Superior temporal gyrus (tissue), 1 donor: ENCODE results near the gene SCGB2B2.
"Not testable (repeated sequence)": the region's sequence is repeated elsewhere in the genome, so short reads cannot be mapped to it uniquely, and the experiment has no call there.

ENCODE experiments used
- DNase-seq: peaks from one replicate; pipeline ENCODE4 v3.0.0-alpha.2; 2016; ENCODE audit errors: extremely low spot score

Gene SCGB2B2

DNA sequence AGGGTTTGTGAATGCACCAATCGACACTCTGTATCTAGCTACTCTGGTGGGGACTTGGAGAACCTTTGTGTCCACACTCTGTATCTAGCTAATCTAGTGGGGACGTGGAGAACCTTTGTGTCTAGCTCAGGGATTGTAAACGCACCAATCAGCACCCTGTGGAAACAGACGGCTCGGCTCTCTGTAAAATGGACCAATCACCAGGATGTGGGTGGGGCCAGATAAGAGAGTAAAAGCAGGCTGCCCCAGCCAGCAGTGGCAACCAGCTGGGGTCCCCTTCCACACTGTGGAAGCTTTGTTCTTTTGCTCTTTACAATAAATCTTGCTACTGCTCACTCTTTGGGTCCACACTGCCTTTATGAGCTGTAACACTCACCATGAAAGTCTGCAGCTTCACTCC lies 8.3 kb downstream of the SCGB2B2 start:
- DNase-seq, result not testable (repeated sequence)

DNA sequence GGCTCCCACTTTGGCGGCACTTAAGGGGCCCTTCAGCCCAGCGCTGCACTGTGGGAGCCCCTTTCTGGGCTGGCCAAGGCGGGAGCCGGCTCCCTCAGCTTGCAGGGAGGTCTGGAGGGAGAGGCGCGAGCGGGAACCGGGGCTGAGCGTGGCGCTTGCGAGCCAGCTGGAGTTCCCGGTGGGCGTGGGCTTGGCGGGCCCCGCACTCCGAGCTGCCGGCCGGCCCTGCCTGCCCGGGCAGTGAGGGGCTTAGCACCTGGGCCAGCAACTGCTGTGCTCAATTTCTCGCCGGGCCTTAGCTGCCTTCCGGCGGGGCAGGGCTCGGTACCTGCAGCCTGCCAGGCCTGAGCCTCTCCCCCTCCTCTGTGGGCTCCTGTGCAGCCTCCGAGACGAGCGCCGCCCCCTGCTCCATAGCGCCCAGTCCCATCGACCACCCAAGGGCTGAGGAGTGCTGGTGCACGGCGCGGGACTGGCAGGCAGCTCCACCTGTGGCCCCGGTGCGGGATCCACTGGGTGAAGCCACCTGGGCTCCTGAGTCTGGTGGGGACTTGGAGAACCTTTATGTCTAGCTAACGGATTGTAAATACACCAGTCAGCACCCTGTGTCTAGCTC lies 8.8 kb downstream of the SCGB2B2 start:
- not testable (repeated sequence) for DNase-seq

DNA sequence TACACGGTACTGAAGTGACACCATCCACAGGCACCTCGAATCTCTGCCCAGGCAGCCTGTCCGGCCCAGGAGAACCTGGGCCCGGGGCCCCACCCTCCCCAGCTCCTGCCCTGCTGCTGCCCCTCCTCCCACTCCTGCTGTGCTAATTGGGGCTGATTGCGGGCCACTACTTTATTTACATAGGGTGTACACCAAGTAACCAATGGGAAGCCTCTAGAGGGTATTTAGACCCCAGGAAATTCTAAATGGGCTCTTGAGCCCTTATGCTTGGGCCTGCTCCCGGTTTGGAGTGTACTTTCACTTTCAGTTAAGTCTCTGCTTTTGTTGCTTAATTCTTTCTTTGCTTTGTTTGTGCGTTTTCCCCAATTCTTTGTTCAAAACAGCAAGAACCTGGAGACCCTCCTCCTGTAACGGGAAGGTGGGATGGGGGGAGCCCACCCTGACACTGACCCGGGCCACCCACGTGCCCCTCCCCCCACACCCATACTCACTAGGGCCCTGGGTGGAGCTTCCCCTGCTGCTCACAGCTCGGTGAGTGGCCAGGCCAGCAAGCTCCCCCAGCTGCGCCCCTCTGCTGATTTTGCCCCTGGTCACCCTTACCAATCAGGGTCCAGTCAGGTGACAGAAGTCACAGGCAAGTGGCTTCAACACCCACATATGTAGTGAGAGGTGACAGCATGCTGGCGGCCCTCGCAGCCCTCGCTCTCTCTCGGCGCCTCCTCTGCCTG lies 9.4 kb downstream of the SCGB2B2 start:
- DNase-seq, result no peak

DNA sequence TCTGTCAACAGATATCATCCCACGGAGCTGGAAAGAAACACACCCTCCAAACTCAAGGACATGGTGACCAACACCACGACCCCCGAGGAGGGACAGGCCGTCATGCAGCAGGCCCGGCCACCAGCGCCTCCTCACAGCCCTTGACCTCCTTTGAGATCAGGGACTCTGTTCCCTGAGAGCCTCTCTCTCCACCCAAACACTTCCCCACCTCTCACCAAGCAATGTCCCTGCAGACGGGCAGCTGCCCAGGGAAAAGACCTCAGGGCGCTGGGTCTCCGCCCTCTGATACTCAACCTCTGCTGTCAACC lies 10.0 kb downstream of the SCGB2B2 start:
- no peak for DNase-seq

DNA sequence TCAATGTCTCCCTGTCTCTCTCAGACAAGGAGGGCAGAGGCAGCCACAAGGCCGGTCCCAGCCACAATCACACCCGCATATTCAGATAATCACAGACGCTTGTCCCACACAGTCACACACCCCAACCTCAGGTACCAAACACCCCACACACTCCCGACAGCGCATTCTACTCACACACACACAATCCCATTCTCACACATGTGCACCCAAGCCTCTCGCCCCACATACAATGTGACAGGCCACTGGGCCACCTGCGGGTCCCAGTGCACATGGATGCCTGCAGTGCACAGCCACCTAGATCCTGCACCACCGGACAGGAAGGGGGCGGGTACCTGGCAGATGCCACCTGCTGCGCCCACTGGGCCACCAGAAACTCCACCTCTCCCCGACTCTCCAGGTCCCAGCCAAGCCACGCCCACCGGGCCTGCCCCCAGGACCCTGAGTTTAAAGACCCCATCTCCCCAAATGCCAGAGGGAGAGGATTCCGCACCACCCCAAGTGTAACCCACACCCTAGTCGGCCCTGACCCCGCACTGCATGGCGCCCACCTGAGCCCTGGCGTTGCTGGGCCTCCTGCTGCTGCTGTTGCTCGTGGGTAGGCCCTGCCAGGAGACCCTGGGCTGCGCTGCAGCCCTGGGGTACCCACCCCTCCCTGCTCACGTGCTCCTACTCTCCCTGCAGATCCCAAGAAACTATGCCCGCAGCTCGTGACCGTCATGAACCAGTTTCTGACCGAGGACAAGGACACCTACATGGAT lies 10.6 kb downstream of the SCGB2B2 start:
- DNase-seq, result no peak

DNA sequence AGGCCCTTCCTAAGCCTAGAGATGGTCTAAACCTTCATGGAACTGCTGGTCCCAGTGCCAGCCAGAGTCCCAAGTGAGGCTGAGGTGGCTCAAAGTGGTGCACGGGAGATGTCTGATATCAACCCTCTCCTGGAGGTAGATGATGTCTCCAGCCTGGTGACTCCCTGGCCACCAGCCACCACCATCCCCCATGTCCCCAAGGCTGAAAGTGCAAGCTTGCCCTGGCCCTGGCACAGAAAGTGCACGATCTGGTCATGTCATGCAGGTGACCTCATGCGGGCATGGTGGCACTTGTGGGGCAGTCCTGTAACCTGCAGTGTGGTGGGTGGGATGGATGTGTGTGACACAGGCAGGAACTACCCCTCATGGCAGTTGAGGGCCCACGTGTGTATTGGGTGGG lies 11.7 kb downstream of the SCGB2B2 start:
- not testable (repeated sequence) for DNase-seq

DNA sequence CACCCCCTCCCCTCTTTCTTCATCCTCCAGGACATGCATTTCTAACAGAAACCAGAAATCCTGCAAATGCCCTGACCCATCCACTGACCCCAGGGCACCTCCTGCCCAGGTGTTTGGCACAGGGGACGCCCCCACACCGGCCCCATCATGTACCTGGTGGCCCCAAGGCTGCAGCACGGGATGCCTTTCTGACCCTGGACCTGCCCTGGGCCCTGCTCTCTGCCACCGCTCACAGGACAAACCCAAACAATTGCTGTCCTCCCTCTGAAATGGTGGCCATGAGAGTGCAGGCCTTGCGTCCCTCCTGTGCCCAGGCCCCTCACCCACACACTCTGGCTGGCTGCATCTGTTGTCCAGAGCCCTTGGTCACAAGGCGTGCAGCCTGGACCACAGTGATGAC lies 12.1 kb downstream of the SCGB2B2 start:
- no peak for DNase-seq

DNA sequence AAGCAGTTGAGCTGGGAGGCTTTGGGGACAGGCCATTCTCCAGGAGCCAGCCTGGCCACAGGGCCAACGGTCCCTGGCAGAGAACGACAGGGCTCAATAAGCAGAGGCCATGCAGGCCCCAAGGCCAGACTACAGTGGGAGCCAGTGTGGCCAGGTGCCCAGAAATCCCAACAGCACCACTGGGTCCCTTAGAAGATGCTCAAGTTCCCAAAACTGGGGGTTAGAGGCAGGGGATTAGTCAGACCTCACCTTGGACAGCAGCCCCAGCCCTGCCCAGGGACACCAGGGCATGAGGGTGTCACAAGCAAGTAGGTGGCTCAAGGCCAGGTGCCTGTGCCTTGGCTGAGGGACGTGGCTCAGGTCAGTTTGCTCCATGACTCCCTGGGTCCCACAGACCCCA lies 12.8 kb downstream of the SCGB2B2 start:
- DNase-seq, result no peak

DNA sequence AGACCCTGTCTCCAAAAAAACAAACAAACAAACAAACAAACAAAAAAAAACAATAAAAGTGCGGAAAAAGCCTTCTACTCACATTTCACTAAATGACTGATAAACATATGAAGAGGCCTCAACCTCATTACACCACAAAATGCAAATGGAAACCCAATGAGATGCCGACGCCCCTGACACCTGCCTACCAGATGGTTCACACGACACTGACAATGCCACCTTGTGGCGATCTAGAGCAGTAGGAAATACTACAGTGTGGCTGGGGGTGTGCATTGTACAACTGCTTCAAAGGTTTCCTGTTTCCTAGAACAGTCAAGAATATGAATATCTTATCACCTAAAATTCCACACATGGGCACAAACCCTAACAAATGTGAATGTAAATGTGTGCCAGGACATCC lies 14.0 kb downstream of the SCGB2B2 start:
- DNase-seq, result no peak

DNA sequence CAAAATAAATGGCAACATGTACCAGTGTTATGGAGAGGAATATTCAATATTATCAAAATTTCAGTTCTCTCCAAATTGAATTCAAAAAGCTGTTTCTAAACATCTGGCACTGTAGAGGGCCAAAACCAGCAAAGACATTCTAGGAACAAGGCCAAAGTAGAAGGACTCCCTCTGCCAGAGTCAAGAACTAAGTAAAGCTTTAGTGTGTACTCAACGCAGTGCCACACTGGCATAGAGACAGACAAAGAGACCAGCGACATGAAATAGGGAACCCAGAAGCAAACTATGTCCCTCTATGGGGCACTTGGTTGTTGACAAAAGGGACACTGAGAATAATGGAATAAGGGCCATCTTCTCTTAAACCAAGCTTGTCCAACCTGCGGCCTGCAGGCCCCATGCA lies 15.6 kb downstream of the SCGB2B2 start:
- peak; percentile 11 for DNase-seq

DNA sequence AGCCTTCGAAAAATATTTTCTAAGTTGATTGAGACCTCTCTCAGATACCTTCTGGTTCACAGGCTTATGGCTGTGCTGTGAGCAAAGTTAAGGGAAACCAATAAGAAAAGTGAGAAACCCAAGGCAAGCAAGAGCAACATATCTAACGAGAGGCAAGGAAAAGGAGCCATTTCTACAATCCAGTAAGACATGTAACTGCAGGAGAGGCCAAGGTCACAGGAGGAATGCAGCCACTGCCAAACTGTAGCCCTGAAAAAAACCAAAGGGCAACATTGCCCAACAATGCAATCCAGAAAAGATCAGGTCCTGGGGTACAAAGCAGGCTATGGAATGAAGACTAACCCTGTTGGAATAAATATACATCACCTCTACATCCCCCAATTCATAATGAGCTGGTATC lies 21.3 kb downstream of the SCGB2B2 start:
- DNase-seq, result no peak

DNA sequence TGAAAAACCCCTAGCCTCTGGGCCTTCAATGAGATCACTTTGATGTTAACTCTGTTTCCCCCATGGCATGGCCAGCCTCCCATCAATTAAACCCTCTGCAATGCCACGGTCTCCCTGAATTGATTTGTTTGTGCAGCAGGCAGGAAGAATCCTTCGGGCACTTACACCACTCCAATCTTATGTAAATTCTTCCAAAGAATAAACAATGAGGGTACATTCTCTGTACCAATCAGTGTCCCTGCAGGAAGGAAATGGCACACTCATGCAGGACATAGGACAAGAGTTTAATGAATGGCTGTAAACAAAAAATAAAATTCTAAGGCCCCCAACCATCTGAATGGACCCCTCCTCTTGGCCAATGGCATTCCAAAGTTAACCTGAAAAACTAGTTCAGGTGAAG lies 22.2 kb downstream of the SCGB2B2 start:
- DNase-seq, result no peak

DNA sequence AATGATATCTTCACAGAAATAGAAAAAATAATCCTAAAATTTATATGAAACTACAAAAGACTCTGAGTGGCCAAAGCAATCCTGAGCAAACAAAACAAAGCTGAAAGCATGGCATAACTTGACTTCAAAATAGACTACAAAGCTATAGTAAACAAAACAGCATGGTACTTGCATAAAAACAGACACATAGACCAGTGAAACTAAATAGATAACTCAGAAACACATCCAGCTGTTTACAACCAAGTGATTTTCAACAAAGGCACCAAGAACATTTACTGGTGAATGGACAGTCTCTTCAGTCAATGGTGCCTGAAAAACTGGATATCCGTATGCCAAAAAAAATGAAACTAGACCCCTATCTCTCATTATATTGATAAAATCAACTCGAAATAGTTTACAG lies 25.2 kb downstream of the SCGB2B2 start:
- DNase-seq, result no peak

DNA sequence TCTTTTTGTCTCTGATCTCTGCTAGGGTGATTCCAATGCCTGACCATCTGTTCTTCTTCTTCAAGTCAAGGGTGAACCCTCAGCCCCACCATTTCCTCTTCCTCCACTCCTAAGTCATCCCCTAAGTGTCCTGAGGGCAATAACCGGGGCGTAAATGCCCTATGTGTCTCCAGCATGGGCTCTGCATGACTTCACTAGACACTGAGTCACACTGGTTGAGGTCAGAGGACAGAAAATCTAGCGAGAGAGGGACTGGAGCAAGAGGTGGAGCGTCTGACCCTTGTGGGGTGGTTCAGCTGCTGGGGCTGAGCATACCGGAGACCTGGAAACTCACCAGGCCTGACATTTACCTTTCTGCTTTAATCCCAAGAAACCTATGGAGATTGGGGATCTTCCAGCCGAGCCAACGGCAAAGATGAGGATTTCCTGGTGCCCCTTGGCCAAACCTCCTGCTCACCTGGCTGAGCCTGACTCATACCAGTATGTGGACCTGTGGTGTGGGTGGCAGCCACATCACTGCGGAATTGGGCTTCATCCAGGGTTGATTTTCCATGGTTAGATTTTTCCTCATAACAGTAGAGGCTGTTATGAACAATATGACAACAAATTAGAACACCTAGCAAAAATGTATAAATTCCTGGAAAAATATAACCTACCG lies 26.9 kb downstream of the SCGB2B2 start:
- no peak for DNase-seq

DNA sequence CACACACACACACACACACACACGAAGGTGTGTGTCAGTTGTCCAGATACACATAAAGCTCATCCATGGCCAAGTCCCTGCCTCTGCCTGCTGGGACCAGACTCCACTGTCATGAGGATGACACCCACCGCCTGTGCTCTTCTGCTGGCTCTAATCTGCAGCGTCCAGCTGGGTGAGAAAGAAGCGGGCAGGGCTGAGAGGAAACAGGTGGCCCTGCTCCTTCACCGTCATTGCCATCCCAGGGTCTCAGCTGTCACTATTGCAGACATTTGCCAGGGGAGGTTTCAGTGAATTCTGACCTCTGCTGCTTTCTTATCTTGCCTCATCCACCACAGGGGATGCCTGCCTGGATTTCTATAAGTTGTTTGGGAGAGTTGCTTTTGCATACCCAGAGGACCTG lies 31.4 kb downstream of the SCGB2B2 start:
- DNase-seq, result no peak

DNA sequence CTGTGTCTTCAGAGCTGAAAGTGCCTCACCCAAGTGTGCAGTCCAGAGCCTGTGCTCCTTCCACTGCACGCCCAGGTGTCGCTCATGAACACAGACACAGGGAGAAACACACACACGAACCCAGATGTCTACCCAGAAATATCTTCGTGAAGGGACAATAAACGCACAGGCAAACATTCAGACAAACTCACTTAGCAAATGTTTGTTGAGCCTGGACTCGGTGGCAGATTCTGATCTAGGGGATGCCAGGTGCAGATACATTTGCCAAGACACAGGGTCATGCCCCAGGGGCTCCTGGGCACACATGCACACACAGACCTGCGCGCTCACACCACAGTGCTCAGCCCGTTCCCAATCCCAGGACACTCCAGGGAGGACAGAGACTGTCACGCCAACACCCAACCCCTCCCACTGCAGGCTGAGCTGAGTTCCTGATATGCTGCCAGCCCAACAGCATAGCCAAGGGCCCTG lies 31.9 kb downstream of the SCGB2B2 start:
- DNase-seq, result no peak

DNA sequence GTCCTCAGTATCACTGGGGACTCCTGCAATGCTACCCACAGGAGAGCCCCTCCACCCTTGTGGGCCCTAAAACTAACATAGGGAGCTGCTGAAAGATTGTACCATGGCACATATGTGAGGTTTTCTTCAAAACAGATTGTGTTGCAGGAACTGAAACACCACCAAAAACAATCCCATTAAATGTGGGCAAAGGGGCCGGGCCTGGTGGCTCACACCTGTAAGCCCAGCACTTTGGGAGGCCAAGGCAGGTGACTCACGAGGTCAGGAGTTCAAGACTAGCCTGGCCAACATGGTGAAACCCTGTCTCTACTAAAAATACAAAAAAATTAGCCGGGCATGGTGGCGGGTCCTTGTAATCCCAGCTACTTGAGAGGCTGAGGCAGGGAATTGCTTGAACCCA lies 34.7 kb downstream of the SCGB2B2 start:
- DNase-seq, result no peak

DNA sequence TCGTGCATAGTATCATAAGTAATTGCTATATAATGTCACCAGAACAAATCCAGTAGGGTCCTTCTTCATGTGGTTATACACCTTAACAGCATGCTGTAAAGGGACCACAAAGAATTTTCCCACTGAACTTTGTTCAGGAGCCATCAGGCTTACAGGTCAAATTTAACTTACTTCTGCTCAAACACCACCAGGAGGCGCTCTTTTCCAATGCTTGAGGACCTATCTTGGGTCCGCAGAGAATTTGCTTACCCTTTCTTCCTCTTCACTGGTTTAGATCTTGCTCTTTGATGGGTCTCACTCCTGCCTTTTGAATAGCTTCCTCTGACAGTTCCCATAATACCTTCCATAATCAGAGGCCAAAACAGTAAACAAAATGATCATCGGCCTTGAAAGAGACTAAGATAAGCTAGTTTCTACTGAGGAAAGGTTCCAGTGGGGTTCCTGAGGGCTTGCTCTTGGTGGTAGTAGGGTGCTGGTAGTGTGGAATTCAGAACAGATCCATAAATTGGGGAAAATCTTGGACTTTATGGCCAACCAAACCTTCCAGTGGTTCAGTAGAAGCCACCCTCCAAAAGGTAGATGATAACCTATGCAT lies 37.4 kb downstream of the SCGB2B2 start:
- peak; percentile 90 for DNase-seq

DNA sequence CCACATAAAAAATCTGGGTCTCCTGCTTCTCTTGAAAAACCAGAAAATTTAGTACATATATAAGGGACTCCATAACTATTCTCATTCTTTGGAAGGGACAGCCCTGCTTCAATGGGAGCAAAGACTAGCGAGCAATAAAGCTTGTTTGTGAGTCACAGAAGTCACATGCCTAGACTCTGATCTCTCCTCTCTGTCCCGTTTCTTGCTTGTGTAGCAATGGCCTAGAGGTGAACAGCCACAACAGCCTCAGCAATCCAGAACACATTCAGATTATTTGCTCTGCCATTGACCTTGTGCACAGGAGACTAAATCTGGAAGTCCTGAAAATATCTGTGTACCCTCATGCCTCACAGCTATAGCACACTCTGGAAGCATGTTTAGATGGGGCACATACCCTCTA lies 43.2 kb downstream of the SCGB2B2 start:
- DNase-seq, result no peak
